Measurements from ENCODE around the gene KCNIP4. TPM values are rescaled to one million over a fixed set of nuclear protein-coding genes. Genes with fewer than 3 reads are reported as not detected.

The KCNIP4 gene
- total and polyA plus RNA-seq, 2 of the 8 experiments (the other 6 are each of a cell fraction or from before 2014, with no cell fraction given) = 0.06 TPM; not detected in 1

DNA sequence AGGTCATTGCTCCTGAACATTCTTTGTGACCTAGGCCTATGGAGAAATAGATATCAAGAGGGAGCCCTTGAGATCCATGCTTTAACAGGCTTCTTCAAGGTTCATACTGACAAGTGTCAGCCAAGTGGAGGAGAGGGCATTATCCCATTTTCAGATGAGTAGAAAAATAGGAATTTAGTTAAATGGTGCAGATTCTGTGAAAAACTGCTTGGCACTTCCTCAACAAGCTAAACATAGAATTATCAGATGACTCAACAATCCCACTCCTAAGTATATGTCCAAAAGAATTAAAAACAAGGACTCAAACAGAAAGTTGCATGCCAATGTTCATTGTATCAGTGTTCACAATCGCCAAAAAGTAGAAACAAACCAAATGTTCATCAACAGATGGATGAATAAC is 43.8 kb upstream of the KCNIP4 start (continued):
- TF ChIP-seq, protein P1, sequence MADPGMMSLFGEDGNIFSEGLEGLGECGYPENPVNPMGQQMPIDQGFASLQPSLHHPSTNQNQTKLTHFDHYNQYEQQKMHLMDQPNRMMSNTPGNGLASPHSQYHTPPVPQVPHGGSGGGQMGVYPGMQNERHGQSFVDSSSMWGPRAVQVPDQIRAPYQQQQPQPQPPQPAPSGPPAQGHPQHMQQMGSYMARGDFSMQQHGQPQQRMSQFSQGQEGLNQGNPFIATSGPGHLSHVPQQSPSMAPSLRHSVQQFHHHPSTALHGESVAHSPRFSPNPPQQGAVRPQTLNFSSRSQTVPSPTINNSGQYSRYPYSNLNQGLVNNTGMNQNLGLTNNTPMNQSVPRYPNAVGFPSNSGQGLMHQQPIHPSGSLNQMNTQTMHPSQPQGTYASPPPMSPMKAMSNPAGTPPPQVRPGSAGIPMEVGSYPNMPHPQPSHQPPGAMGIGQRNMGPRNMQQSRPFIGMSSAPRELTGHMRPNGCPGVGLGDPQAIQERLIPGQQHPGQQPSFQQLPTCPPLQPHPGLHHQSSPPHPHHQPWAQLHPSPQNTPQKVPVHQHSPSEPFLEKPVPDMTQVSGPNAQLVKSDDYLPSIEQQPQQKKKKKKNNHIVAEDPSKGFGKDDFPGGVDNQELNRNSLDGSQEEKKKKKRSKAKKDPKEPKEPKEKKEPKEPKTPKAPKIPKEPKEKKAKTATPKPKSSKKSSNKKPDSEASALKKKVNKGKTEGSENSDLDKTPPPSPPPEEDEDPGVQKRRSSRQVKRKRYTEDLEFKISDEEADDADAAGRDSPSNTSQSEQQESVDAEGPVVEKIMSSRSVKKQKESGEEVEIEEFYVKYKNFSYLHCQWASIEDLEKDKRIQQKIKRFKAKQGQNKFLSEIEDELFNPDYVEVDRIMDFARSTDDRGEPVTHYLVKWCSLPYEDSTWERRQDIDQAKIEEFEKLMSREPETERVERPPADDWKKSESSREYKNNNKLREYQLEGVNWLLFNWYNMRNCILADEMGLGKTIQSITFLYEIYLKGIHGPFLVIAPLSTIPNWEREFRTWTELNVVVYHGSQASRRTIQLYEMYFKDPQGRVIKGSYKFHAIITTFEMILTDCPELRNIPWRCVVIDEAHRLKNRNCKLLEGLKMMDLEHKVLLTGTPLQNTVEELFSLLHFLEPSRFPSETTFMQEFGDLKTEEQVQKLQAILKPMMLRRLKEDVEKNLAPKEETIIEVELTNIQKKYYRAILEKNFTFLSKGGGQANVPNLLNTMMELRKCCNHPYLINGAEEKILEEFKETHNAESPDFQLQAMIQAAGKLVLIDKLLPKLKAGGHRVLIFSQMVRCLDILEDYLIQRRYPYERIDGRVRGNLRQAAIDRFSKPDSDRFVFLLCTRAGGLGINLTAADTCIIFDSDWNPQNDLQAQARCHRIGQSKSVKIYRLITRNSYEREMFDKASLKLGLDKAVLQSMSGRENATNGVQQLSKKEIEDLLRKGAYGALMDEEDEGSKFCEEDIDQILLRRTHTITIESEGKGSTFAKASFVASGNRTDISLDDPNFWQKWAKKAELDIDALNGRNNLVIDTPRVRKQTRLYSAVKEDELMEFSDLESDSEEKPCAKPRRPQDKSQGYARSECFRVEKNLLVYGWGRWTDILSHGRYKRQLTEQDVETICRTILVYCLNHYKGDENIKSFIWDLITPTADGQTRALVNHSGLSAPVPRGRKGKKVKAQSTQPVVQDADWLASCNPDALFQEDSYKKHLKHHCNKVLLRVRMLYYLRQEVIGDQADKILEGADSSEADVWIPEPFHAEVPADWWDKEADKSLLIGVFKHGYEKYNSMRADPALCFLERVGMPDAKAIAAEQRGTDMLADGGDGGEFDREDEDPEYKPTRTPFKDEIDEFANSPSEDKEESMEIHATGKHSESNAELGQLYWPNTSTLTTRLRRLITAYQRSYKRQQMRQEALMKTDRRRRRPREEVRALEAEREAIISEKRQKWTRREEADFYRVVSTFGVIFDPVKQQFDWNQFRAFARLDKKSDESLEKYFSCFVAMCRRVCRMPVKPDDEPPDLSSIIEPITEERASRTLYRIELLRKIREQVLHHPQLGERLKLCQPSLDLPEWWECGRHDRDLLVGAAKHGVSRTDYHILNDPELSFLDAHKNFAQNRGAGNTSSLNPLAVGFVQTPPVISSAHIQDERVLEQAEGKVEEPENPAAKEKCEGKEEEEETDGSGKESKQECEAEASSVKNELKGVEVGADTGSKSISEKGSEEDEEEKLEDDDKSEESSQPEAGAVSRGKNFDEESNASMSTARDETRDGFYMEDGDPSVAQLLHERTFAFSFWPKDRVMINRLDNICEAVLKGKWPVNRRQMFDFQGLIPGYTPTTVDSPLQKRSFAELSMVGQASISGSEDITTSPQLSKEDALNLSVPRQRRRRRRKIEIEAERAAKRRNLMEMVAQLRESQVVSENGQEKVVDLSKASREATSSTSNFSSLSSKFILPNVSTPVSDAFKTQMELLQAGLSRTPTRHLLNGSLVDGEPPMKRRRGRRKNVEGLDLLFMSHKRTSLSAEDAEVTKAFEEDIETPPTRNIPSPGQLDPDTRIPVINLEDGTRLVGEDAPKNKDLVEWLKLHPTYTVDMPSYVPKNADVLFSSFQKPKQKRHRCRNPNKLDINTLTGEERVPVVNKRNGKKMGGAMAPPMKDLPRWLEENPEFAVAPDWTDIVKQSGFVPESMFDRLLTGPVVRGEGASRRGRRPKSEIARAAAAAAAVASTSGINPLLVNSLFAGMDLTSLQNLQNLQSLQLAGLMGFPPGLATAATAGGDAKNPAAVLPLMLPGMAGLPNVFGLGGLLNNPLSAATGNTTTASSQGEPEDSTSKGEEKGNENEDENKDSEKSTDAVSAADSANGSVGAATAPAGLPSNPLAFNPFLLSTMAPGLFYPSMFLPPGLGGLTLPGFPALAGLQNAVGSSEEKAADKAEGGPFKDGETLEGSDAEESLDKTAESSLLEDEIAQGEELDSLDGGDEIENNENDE (IDR thresholded peaks at IDR 0.05; ENCODE audit: insufficient replicate concordance, low read length) = no peak
- TF ChIP-seq, protein P2, sequence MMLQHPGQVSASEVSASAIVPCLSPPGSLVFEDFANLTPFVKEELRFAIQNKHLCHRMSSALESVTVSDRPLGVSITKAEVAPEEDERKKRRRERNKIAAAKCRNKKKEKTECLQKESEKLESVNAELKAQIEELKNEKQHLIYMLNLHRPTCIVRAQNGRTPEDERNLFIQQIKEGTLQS (IDR thresholded peaks at IDR 0.05; ENCODE audit: insufficient read depth, low read depth, low read length) = no peak
- TF ChIP-seq CEBPB (IDR thresholded peaks at IDR 0.05; ENCODE audit: low read depth, low read length) (no peak), USF2 (IDR thresholded peaks at IDR 0.05; ENCODE audit: low read length) (no peak)

Data from H1 (cell line).